Activated CD8-positive, alpha-beta memory T cell treated with anti-CD3 and anti-CD28 coated beads, Interleukin-2, amount 50 U/mL, for 48 hours (primary cell): ENCODE data around the gene SH3BGR.
"Not testable (repeated sequence)": the region's sequence is repeated elsewhere in the genome, so short reads cannot be mapped to it uniquely, and the experiment has no call there.

Experiments used
- DNase-seq: peaks from one replicate; pipeline ENCODE4 v3.0.0-alpha.2; 2020

The SH3BGR gene

GRCh38 chr21:39518055-39518846 is 66.5 kb downstream of the SH3BGR start:
- DNase-seq, result peak; percentile 65

GRCh38 chr21:39518847-39519210 is 67.1 kb downstream of the SH3BGR start:
- DNase-seq, result no peak

- DNase-seq, result no peak
Measured at GRCh38 chr21:39519835-39520234, 68.1 kb downstream of the SH3BGR start.

GRCh38 chr21:39523399-39523798 is 71.6 kb downstream of the SH3BGR start:
- no peak for DNase-seq

- no peak for DNase-seq
Measured at GRCh38 chr21:39523915-39524314, 72.1 kb downstream of the SH3BGR start.

GRCh38 chr21:39525129-39525528 is 73.4 kb downstream of the SH3BGR start:
- no peak for DNase-seq

- DNase-seq, result no peak
Measured at GRCh38 chr21:39525601-39526000, 73.8 kb downstream of the SH3BGR start.

GRCh38 chr21:39527067-39527595 is 75.4 kb downstream of the SH3BGR start:
- DNase-seq, result no peak

GRCh38 chr21:39527664-39528381 is 76.1 kb downstream of the SH3BGR start:
- no peak for DNase-seq

GRCh38 chr21:39529026-39529425 is 77.3 kb downstream of the SH3BGR start:
- no peak for DNase-seq

GRCh38 chr21:39531064-39531463 is 79.3 kb downstream of the SH3BGR start:
- no peak for DNase-seq

- no peak for DNase-seq
Measured at GRCh38 chr21:39531840-39532239, 80.1 kb downstream of the SH3BGR start.

- no peak for DNase-seq
Measured at GRCh38 chr21:39533545-39534380, 82.0 kb downstream of the SH3BGR start.

- DNase-seq, result no peak
Measured at GRCh38 chr21:39535646-39536437, 84.1 kb downstream of the SH3BGR start.

GRCh38 chr21:39536835-39537234 is 85.1 kb downstream of the SH3BGR start:
- DNase-seq, result no peak

- no peak for DNase-seq
Measured at GRCh38 chr21:39537571-39537970, 85.8 kb downstream of the SH3BGR start.

GRCh38 chr21:39538453-39539042 is 86.8 kb downstream of the SH3BGR start:
- no peak for DNase-seq

GRCh38 chr21:39540367-39540766 is 88.6 kb downstream of the SH3BGR start:
- DNase-seq, result not testable (repeated sequence)

- no peak for DNase-seq
Measured at GRCh38 chr21:39542736-39543135, 91.0 kb downstream of the SH3BGR start.

- DNase-seq, result no peak
Measured at GRCh38 chr21:39546522-39546921, 94.8 kb downstream of the SH3BGR start.

GRCh38 chr21:39552856-39553255 is 101.1 kb downstream of the SH3BGR start:
- no peak for DNase-seq

- no peak for DNase-seq
Measured at GRCh38 chr21:39553331-39553730, 101.6 kb downstream of the SH3BGR start.
